NCI-H446 (cell line): ENCODE measurements around the gene RPL36.
"Not testable (repeated sequence)": the region's sequence is repeated elsewhere in the genome, so short reads cannot be mapped to it uniquely, and the experiment has no call there.

Source experiments
- DNase-seq, 2 experiments: peaks; one replicate each; lab custom pipeline; 2025; lab: John Stamatoyannopoulos, UW

Gene RPL36

GRCh38 chr19:5674714-5675113 lies 15.4 kb upstream of the RPL36 start:
- DNase-seq = no peak

DNA sequence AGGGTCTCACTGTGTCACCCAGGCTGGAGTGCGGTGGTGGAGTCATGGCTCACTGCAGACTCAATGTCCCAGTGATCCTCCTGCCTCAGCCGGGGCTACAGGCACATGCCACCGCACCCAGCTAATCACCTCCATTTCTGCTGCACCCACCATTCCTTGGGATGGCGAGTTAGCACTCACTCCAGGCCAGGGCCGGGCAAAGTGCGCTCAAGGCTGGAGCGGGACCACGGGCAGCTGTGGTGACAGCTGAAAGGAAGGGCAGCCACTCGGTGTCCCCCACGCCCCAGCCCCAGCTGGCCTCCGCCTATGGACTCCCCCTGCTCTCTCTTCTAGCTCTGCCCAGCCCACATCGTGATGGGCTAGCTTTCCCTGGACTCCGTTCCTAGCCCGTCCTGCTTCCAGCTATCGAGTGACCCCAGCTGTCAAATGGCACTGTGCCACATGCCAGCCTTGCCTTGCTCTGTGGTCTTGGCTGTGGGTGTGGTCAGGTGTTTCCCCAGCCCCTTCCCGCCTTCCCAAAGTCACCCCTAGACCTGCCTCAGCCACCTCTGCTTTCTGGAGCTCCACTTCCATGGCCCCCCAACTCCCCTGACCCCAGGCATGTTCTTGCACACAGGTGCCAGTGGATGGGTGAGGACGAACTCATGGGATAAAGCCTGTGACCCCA lies 13.9 kb upstream of the RPL36 start:
- DNase-seq = no peak

DNA sequence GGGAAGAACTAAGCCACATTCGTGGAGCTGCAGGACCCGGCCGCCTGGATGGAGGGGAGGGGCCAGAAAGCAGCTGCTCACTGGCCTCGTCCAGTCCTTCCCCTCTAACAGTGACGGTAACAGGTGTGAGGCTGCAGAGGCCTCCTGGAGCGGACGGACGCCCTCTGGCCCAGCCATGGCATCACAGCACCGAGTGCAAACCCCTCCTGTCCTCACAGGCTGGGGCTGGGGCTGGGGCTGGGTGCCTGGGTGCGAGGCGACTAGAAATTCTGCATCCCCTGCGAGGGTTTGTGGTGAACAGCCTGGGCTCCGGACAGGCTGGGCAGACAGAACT lies 13.4 kb upstream of the RPL36 start:
- DNase-seq = no peak

DNA sequence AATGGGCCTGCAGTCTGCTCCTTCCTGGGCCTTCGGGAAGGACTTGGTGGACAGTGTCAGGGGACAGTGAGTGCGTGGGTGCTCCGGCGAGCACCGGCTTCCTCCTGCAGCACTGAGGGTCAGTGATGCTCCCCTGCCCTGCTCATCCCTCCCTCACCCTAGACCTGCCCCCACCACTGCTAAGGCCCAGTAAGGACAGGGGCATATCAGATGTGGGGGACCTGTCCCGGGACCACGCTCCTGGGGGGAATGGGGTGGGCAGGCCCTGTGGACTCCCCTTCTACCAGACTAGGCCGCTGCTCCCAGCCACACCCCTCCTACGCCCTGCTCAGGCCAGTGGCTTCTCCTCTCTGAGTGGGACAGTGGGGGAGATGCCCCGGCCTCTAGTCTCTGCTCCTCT lies 13.0 kb upstream of the RPL36 start:
- DNase-seq = no peak

DNA sequence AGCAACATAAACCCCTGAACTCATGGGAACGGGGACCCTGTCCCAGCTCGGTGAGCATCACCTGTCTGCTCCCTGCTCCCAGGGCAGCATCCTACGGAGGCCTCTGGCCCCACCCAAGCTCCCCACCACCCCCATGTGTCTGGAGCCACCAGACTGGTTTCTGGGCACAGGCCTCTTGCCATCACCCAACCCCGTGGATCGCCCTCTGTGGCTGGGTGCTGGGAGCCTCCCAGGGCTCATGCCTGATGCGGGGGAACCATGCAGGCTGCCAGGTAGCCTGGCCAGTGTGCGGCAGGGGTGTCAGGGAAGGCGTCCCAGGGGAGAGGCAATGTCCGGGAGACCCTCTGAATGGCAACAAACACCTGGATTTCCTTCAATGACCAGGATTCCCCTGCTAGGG lies 12.5 kb upstream of the RPL36 start:
- no peak for DNase-seq

DNA sequence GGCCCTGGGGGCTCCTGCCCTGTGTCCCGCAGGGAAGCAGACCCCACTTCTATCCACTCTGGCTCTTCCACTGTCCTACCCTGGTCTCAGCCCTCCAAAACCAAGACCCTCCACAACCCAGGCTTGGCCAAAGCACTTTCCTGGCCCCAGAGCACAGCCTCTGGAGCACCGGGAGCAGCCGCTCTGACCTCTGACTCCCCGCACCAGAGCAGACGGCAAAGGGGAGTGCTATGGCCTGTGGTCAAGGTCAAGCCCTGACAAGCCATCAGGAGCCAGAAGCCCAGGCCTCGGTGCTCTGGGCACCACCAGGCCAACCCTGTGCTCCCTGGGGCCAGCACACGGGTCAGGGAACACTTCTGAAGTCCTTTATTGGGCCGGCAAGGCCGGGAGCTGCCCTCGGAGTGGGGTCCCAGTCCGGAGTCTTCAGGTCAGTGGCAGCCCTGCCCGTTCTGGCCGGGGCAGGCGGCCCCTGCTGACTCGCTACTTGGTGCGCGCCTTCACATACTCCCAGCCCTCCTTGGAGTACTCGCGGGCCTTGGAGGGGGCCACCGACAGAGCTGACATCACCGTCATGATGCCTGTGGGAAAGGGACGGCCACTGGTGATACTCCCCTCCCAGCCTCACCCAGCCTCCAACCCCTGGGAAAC lies 11.9 kb upstream of the RPL36 start:
- no peak for DNase-seq

- DNase-seq = no peak
These were observed 10.6 kb upstream of the RPL36 start for GRCh38 chr19:5679289-5680083.

DNA sequence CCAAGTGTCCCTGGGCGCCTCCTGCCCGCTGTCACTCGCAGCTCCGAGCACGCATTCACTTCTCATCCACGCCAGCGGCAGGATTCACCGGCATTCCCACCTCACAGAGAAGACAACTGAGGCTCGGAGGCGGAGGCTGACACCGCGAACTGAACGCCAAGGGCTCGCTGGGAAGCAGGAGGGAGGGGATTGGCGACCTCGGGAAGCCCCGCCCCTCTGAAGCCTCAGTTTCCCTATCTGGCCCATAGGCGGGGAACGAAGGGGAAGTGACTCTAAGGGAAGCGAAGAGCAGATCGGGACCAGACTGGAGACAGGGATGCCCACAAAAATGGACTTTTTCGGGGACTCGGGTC lies 10.0 kb upstream of the RPL36 start:
- no peak for DNase-seq

- DNase-seq = peak; percentile 99 to 100
These were observed 9.4 kb upstream of the RPL36 start, which contains the start of the genes HSD11B1L and MICOS13 for GRCh38 chr19:5680437-5681368. Gene HSD11B1L (plus strand): TSS chr19:5681027. CDS start chr19:5684833, 3,806 bp downstream. Gene MICOS13 (minus strand): TSS chr19:5680516. CDS start chr19:5680486, 30 bp downstream.

- no peak for DNase-seq
These were observed 8.5 kb upstream of the RPL36 start for GRCh38 chr19:5681391-5682106.

GRCh38 chr19:5682107-5682482 lies 8.0 kb upstream of the RPL36 start:
- no peak for DNase-seq

- no peak for DNase-seq
These were observed 6.8 kb upstream of the RPL36 start for GRCh38 chr19:5683177-5683886.

- no peak for DNase-seq
These were observed 5.2 kb upstream of the RPL36 start for GRCh38 chr19:5684694-5685430.

GRCh38 chr19:5686326-5686646 lies 3.8 kb upstream of the RPL36 start:
- DNase-seq = no peak

DNA sequence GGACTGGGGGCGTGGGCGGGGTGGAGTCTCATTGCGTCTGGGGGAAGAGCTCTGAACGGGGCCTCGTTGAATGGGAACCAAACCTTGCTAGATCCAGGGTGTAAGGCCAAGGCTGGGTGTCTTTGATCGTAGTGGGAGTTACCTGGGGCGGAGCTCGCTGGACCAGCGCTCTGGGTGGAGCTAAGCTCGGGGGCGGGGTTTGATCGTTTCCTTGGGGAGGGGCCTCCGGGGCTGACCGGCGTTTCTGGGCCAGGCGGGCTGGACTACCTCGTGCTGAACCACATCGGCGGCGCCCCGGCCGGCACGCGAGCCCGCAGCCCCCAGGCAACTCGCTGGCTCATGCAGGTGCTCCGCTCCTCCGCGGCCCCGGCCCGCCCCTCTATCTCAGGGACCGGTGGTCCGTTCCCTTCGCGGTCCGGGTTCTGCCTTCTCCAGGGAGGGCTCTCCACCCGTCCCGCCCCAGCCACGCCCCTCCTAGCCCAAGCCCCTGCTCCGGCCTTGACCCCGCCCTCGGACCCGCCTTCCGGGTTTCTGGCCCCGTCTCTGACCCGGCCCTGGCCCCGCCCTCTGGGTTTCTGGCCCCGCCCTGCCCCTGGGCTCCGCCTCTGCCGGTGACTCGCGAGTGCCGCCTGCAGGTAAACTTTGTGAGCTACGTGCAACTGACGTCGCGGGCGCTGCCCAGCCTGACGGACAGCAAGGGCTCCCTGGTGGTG lies 3.3 kb upstream of the RPL36 start:
- DNase-seq = peak; percentile 93 to 98

DNA sequence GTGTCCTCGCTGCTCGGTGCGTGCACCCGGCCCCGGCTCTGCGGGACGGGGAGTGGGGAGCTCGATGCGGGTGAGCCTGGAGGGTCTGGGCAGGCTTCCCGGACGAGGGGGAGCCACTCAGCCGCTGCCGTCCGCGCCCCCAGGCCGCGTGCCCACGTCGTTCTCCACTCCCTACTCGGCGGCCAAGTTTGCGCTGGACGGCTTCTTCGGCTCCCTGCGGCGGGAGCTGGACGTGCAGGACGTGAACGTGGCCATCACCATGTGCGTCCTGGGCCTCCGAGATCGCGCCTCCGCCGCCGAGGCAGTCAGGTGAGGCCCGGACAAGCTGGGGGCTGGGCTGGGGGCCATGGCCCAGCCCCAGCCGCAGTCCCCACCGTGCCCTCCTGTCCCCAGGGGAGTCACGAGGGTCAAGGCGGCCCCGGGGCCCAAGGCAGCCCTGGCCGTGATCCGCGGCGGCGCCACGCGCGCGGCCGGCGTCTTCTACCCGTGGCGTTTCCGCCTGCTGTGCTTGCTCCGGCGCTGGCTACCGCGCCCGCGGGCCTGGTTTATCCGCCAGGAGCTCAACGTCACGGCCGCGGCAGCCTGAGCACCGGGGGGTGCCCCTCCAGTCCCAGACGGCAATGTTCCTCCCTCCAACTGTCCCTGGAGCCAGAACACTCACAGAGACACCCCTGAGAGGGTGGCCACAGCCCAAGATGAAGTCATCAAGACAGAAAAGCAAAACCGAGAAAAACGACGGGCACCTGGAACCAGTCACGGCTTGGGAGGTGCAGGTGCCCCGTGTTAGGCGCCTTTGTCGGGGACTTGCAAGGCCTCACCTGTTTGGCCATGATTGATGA lies 2.5 kb upstream of the RPL36 start:
- DNase-seq = no peak

GRCh38 chr19:5688262-5688881 lies 1.7 kb upstream of the RPL36 start:
- not testable (repeated sequence) for DNase-seq
